HCT116 (cell line): ENCODE measurements around the gene CTNNA1. TPM values are rescaled to one million over a fixed set of nuclear protein-coding genes. Genes with fewer than 3 reads are reported as not detected.

Experiments
- ATAC-seq: fragments of 200-7000 bp; cut with Tn5 transposase; 2 replicates; pipeline ENCODE4 v1.9.1; 2020; ENCODE audit warnings: mild to moderate bottlenecking, moderate library complexity
- BruUV-seq: library from RNA; stranded (reverse); fragments of 400-500 nt; replicated peaks from 2 replicates; lab custom pipeline; 2021; lab: Mats Ljungman, UMichigan
- CTCF ChIA-PET: fragments of 300-600 bp; sonication (Branson Sonifier 250); formaldehyde crosslinking; loops from one replicate; lab custom pipeline; 2021; ENCODE audit warnings: antibody characterized with exemption; lab: Charles Lee
- POLR2A ChIA-PET: fragments of 300-600, 350-600 bp; sonication (Branson Sonifier 250); formaldehyde crosslinking; loops from one replicate; lab custom pipeline; 2021; ENCODE audit warnings: antibody characterized with exemption; lab: Charles Lee
- RAD21 ChIA-PET, 2 experiments: fragments of 300-600 bp; sonication (Branson Sonifier 250); formaldehyde crosslinking; loops; one replicate each; lab custom pipeline; 2023; ENCODE audit warnings: low total read pairs in 2 of 2; ENCODE audit not compliant: uncharacterized antibody in 2 of 2, unreplicated experiment in 2 of 2, low non-redundant PET in 1 of 2; lab: Charles Lee
- DNase-seq: peaks from one replicate; pipeline ENCODE4 v3.0.0-alpha.2; 2010; ENCODE audit warnings: low read depth, low spot score
- H2AFZ ChIP-seq: fragments of 200-600 bp; shearing (Covaris generic), sonication (generic); 2 replicates; pipeline ENCODE4 v1.6.1; 2017; ENCODE audit warnings: low read depth, mixed run types, mixed read lengths, antibody characterized with exemption, low read length; ENCODE audit not compliant: poor library complexity, severe bottlenecking
- H3K27ac ChIP-seq: 2 replicates; pipeline ENCODE4 v1.5.1; 2012; ENCODE audit warnings: low read depth, low read length
- H3K27me3 ChIP-seq: fragments of 200-600 bp; sonication (generic); 2 replicates; pipeline ENCODE4 v1.6.1; 2016; ENCODE audit warnings: mixed run types, low read length, mixed read lengths; ENCODE audit not compliant: insufficient read depth
- H3K36me3 ChIP-seq, 2 experiments: fragments of 200-500 bp in 1 of 2; fragments of 200-600 bp in 1 of 2; sonication (Bioruptor generic) in 1 of 2; sonication (generic) in 1 of 2; 2 replicates each; pipeline versions ENCODE4 v1.5.1 to v1.6.1; 2014 to 2016; ENCODE audit warnings: low read length in 2 of 2, inconsistent platforms in 1 of 2, mixed read lengths in 1 of 2, mixed run types in 1 of 2; ENCODE audit not compliant: insufficient read depth in 2 of 2, control insufficient read depth in 1 of 2
- H3K4me1 ChIP-seq, 2 experiments: fragments of 200-600 bp in 1 of 2; sonication (generic) in 1 of 2; 2 replicates each; pipeline versions ENCODE4 v1.5.1 to v1.6.1; 2012 to 2017; ENCODE audit warnings: low read length in 2 of 2, inconsistent platforms in 1 of 2, mild to moderate bottlenecking in 1 of 2, mixed read lengths in 1 of 2, mixed run types in 1 of 2, moderate library complexity in 1 of 2; ENCODE audit not compliant: insufficient read depth in 2 of 2, control insufficient read depth in 1 of 2
- H3K4me2 ChIP-seq: fragments of 200-600 bp; sonication (generic); 2 replicates; pipeline ENCODE4 v1.6.1; 2017; ENCODE audit warnings: mixed run types, low read length, mixed read lengths
- H3K4me3 ChIP-seq, 2 experiments: fragments of 200-600 bp in 1 of 2; sonication (generic) in 1 of 2; replicated peaks in 1 of 2; 2 replicates each; pipeline ENCODE4 v1.5.1; 2011 to 2016; ENCODE audit warnings: low read length in 2 of 2, control low read depth in 1 of 2, low read depth in 1 of 2, mild to moderate bottlenecking in 1 of 2, mixed read lengths in 1 of 2, mixed run types in 1 of 2
- H3K79me2 ChIP-seq: fragments of 200-600 bp; sonication (generic); 2 replicates; pipeline ENCODE4 v1.6.1; 2017; ENCODE audit warnings: mild to moderate bottlenecking, mixed run types, low read length, moderate library complexity, mixed read lengths; ENCODE audit not compliant: insufficient read depth
- H3K9ac ChIP-seq: fragments of 200-600 bp; sonication (generic); 2 replicates; pipeline ENCODE4 v1.6.1; 2016; ENCODE audit warnings: low read length, mixed read lengths
- H3K9me2 ChIP-seq: fragments of 200-600 bp; sonication (generic), shearing (Covaris generic); 2 replicates; pipeline ENCODE4 v1.6.1; 2017; ENCODE audit warnings: mixed run types, mild to moderate bottlenecking, moderate library complexity; ENCODE audit not compliant: insufficient read depth
- H3K9me3 ChIP-seq, 2 experiments: fragments of 200-500 bp in 1 of 2; fragments of 200-600 bp in 1 of 2; sonication (Bioruptor generic) in 1 of 2; sonication (generic) in 1 of 2; 2 replicates each; pipeline ENCODE4 v1.6.1; 2014 to 2017; ENCODE audit warnings: low read length in 2 of 2, mixed read lengths in 2 of 2, inconsistent platforms in 1 of 2, low read depth in 1 of 2, mild to moderate bottlenecking in 1 of 2, mixed run types in 1 of 2, moderate library complexity in 1 of 2; ENCODE audit not compliant: control insufficient read depth in 1 of 2, insufficient read depth in 1 of 2
- H4K20me1 ChIP-seq: fragments of 200-600 bp; sonication (generic), shearing (Covaris generic); 2 replicates; pipeline ENCODE4 v1.6.1; 2017; ENCODE audit warnings: mixed run types, mild to moderate bottlenecking, moderate library complexity; ENCODE audit not compliant: insufficient read depth
- CBX3 ChIP-seq: IDR thresholded peaks from 2 replicates; pipeline ENCODE4 v1.6.1; 2012; ENCODE audit warnings: low read depth
- EGR1 ChIP-seq: IDR thresholded peaks from 2 replicates; pipeline ENCODE4 v1.6.1; 2012; ENCODE audit warnings: low read depth
- ELF1 ChIP-seq: IDR thresholded peaks from 2 replicates; pipeline ENCODE4 v1.6.1; 2012; ENCODE audit warnings: low read depth, borderline replicate concordance
- EZH2 ChIP-seq: fragments of 200-600 bp; sonication (generic); IDR thresholded peaks from 2 replicates; pipeline ENCODE4 v1.6.1; 2017; ENCODE audit warnings: antibody characterized with exemption, mixed run types
- FOSL1 ChIP-seq: IDR thresholded peaks from 2 replicates; pipeline ENCODE4 v1.6.1; 2012; ENCODE audit warnings: low read depth
- JUND ChIP-seq: IDR thresholded peaks from 2 replicates; pipeline ENCODE4 v1.6.1; 2012
- POLR2A ChIP-seq: IDR thresholded peaks from 2 replicates; pipeline ENCODE4 v1.7.0; 2011; ENCODE audit warnings: borderline replicate concordance; ENCODE audit not compliant: insufficient read depth, insufficient read length; ENCODE audit errors: extremely low read depth
- POLR2AphosphoS5 ChIP-seq: IDR thresholded peaks from 2 replicates; pipeline ENCODE4 v1.6.1; 2011; ENCODE audit warnings: mild to moderate bottlenecking, low read depth, low read length, moderate library complexity
- SIN3A ChIP-seq: IDR thresholded peaks from 2 replicates; pipeline ENCODE4 v1.6.1; 2012; ENCODE audit warnings: low read depth
- SP1 ChIP-seq: IDR thresholded peaks from 2 replicates; pipeline ENCODE4 v1.6.1; 2012; ENCODE audit warnings: low read depth
- SRF ChIP-seq: IDR thresholded peaks from 2 replicates; pipeline ENCODE4 v1.6.1; 2012; ENCODE audit warnings: low read depth
- YY1 ChIP-seq: IDR thresholded peaks from 2 replicates; pipeline ENCODE4 v1.6.1; 2011; ENCODE audit warnings: low read length, low read depth, moderate library complexity, mild to moderate bottlenecking; ENCODE audit not compliant: insufficient replicate concordance; ENCODE audit errors: extremely low read depth
- ZFX ChIP-seq: fragments of 450-650 bp; IDR thresholded peaks from 2 replicates; pipeline ENCODE4 v1.6.1; 2017
- ZNF274 ChIP-seq: fragments of 200-500 bp; sonication (Bioruptor generic); IDR thresholded peaks from 2 replicates; pipeline ENCODE4 v1.6.1; 2014; ENCODE audit warnings: mild to moderate bottlenecking, low read depth, low read length, inconsistent platforms
- intact Hi-C: fragments of 100-400 bp; cut with micrococcal nuclease; formaldehyde crosslinking; loops from 2 replicates; pipeline ENCODE4 v1.10.0; 2022
- total RNA-seq: library from RNA; stranded (reverse); gene quantifications from one replicate; pipeline ENCODE4 v1.2.1, GENCODE V29; 2021; ENCODE audit not compliant: unreplicated experiment
- TF ChIP-seq, protein P1 (sequence below): IDR thresholded peaks from 2 replicates; pipeline ENCODE4 v1.6.1; 2011; ENCODE audit warnings: mild to moderate bottlenecking, low read length, moderate library complexity; ENCODE audit not compliant: insufficient replicate concordance; ENCODE audit errors: extremely low read depth

The CTNNA1 gene
- total RNA-seq, 1 experiment from 2014 or later = 313 TPM

DNA sequence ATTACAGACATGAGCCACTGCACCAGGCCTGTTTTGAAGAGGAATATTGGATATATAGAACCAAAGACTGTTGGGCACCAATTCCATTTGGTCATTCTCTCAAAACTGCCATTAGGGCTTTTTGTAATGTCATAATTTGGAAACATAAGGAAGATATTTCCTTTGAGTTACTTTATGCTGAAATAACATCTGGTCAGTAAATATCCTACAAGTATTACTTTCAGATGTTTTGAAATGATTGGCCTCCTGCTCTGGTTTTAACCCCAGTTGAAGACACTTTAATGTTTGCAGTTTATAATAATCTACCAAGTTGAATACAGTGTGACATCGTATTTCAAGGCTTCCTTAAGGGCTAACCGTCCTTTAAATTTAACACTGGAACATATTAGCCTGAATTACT is 88.3 kb downstream of the CTNNA1 start:
- H3K4me2 ChIP-seq = no peak overlapping the region
- ATAC-seq (no peak), DNase-seq (no peak)
- intact Hi-C loops = no loop called here
- no peaks in the 10 kb centered on the region for H3K27me3 ChIP-seq
- H2AFZ ChIP-seq = no peak overlapping the region
- H3K9me2 ChIP-seq = no peaks in the 10 kb centered on the region
- 0 out of 2 replicates have a peak, but pooled peaks cover 8% of the 10 kb centered on the region for H4K20me1 ChIP-seq
- H3K9ac ChIP-seq = no peak overlapping the region
- no peak overlapping the region for H3K4me3 ChIP-seq
- ChIA-PET RAD21 (no interaction called here), CTCF (no interaction called here), POLR2A (no interaction called here)
- H3K9me3 ChIP-seq = no peaks in the 10 kb centered on the region
- H3K4me1 ChIP-seq = no peaks in the 10 kb centered on the region
- H3K27ac ChIP-seq = no peak overlapping the region
- no TSS peak for BruUV-seq
- TF ChIP-seq POLR2AphosphoS5 (no peak), EGR1 (no peak), FOSL1 (no peak), ZNF274 (no peak), SIN3A (no peak), ZFX (no peak), ELF1 (no peak), JUND (no peak), CBX3 (no peak), EZH2 (no peak), SRF (no peak), SP1 (no peak), YY1 (no peak), POLR2A (no peak)
- TF ChIP-seq, protein P1, sequence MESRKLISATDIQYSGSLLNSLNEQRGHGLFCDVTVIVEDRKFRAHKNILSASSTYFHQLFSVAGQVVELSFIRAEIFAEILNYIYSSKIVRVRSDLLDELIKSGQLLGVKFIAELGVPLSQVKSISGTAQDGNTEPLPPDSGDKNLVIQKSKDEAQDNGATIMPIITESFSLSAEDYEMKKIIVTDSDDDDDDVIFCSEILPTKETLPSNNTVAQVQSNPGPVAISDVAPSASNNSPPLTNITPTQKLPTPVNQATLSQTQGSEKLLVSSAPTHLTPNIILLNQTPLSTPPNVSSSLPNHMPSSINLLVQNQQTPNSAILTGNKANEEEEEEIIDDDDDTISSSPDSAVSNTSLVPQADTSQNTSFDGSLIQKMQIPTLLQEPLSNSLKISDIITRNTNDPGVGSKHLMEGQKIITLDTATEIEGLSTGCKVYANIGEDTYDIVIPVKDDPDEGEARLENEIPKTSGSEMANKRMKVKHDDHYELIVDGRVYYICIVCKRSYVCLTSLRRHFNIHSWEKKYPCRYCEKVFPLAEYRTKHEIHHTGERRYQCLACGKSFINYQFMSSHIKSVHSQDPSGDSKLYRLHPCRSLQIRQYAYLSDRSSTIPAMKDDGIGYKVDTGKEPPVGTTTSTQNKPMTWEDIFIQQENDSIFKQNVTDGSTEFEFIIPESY = no peak
- peaks cover 93% of the 10 kb centered on the region for H3K79me2 ChIP-seq
- H3K36me3 ChIP-seq = no peaks in the 10 kb centered on the region
